Endothelial cell of hepatic sinusoid (primary cell): ENCODE measurements around the gene CEP131.
"Not testable (repeated sequence)": the region's sequence is repeated elsewhere in the genome, so short reads cannot be mapped to it uniquely, and the experiment has no call there.

Experiments used
- in situ Hi-C: cut with HindIII; loops from 2 replicates; pipeline ENCODE4 v1.10.0; 2017; ENCODE audit warnings: low sequenced_read_pairs

CEP131 gene

GRCh38 chr17:81228834-81229665, 6.3 kb upstream of the CEP131 start:
- in situ Hi-C loops: no loop called here

DNA sequence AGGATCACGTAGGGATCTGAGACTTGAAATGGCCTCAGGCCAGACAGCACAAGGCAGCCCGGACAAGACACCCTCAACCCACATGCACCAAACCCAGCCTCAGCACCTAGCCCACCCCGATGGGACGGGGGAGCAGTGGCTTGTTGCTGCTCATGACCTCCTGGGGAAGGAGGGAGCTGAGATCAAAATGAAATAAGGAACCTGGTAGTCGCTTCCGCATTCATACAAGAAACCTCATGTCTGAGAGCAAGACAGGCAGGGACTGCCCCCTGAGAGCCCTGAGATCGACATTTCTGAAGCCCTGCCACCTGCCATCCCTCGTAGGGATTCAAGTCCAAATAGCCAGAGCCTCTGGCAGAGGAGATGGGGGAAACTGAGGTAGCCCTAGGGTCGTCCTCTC, 5.7 kb upstream of the CEP131 start:
- in situ Hi-C loops: no loop called here

GRCh38 chr17:81227630-81228029, 4.9 kb upstream of the CEP131 start:
- in situ Hi-C loops: not testable (repeated sequence)

- in situ Hi-C loops: no loop called here
Measured at GRCh38 chr17:81223762-81224130, 981 bp upstream of the CEP131 start.

DNA sequence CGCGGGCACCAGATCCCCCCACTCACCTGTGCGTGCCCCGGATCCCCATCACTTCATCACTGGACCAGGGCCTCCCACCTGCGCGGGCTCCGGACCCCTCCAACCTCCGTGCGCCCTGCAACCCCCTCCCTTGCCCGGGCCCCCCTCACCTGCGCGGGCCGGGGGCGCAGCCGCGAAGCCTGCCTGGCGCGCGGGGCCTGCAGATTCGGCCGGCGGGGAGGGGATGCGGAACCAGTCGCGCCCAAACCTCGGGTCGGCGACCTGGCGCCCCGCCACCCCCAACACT, 202 bp downstream of the CEP131 start:
- in situ Hi-C loops: no loop called here

DNA sequence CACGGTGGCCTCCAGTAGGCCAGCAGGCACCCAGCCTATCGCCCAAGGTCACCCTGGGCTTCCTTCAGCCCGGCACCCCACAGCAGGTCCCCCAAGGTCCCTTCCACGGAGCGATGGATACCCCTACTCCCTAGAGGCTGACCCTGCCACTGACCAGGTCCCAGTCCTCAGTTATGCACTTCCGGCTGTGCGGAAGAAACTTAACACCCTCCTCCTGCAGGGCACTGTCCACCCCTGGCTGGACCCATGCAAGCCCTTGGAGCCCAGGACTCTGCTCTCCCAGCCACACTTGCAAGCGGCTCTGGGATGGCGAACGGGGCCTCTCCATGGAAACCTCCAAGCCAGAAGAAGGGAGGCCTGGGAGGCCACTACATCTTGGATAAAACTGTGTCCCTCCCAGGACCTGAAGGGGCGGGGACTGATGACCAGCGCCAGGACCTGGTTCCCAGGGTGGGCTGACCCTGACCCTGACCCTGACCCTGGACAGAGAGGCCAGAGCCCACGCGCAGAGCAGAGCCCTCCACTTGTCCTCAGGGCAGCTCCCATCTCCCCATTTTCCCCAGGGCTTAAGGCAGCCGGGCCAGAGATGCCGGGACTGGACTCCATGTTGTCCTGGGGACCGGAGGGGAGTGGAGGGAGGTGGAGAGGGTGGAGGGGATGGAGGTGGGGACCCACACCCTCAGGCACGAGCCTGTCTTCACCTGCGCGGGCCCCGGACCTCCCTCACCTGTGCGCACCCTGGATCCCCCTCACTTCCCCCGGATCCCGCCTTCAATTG, 734 bp downstream of the CEP131 start:
- in situ Hi-C loops: no loop called here

- in situ Hi-C loops: no loop called here
Measured at GRCh38 chr17:81221371-81221841, 1.4 kb downstream of the CEP131 start.

DNA sequence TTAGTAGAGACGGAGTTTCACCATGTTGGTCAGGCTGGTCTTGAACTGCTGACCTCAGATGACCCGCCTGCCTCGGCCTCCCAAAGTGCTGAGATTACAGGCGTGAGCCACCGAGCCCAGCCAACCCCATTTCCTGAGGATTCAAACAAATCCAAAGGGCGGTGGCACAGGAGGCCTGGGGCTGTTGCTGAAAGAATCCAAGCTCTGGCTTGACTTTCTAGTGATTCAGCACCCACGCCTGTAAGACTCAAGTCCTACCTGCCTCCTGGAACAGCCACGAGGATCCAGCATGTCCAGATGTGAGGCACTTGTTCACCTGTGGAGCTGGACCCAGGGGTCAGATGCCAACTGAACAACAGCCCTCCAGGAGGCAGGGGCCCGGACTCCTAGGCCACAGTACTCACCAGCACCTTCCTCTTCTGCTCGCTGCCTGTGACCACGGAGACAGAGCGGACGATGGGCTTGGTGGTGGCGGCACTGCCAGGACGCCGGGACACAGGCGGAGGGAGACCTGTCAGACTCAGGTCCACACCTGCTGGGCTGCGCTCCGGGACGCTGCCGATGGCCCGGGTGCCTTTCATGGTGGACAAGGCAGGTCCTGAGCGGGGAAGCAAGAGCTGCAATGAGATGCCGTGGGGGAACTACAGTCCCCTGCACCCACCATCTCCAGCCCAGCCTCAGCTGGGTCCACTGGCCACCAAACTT, 3.1 kb downstream of the CEP131 start:
- in situ Hi-C loops: no loop called here

DNA sequence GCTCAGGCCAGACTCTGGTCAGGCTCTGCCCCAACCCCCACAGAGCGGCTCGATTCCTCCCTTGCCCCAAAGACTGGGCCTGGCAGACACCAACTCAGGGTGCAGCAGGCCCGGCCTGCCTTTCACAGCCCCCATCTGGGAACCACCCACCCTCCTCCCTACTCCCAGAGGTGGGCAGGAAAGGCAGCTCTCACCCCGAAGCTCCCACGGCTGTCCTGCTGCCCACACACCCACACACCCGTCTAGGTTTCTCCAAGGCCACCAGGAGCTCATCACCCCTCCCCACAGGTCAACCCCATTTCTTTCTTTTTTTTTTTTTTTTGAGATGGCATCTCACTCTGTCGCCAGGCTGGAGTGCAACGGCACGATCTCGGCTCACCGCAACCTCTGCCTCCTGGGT, 3.8 kb downstream of the CEP131 start:
- in situ Hi-C loops: no loop called here

GRCh38 chr17:81218459-81218858, 4.3 kb downstream of the CEP131 start:
- in situ Hi-C loops: no loop called here

GRCh38 chr17:81217491-81217890, 5.3 kb downstream of the CEP131 start:
- in situ Hi-C loops: no loop called here

DNA sequence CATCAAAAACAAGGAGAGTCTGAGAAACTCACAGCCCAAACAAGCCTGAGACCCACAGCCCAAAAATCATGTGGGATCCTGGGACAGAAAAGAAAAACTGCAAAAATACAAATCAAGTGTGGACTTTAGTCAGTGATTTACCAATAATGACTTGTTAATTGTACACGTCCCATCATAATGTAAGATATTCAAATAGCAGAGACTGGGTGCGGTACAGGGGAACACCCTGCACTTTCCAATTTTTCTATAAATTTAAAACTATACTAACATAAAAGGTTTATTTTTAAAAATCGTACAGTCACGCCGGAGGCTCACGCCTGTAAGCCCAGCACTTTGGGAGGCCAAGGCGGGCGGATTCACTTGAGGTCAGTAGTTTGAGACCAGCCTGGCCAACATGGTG, 8.8 kb downstream of the CEP131 start:
- in situ Hi-C loops: no loop called here

GRCh38 chr17:81212365-81212764, 10.4 kb downstream of the CEP131 start:
- in situ Hi-C loops: no loop called here

DNA sequence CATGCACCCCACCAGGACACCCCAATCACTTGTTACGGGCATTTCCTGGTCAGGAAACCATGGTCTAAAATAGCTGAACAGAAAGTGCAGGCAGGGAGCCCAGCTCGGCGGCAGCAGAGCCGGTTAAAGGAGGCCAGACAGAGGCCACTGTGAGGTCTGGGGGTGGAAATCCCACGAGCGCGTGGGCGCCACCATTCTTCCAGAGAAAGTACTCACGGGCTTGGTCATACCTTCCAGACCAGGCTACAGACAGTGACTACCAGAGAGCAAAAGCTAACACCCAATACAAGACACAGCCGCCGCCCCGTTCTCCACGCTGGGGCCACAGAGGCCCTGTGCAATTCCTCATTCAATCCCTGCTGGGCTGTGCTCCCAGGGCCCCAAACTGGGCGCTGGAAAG, 11.9 kb downstream of the CEP131 start:
- in situ Hi-C loops: no loop called here

DNA sequence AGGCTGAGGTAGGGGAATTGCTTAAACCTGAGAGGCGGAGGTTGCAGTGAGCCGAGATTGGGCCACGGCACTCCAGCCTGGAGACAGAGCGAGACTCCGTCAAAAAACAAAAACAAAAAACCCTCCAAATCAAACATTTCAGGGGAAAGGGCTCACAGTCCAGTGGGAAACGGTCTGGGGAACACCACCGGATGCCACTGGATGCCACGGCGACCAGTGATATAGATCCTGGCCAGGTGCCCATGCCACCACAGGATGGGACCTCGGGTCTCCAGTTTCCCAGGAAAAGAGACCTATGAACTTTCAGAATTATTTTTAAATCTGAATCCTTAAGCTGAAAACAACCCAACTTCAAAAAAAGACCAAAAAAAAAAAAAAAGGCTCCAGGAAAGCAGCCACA, 12.3 kb downstream of the CEP131 start:
- in situ Hi-C loops: no loop called here

DNA sequence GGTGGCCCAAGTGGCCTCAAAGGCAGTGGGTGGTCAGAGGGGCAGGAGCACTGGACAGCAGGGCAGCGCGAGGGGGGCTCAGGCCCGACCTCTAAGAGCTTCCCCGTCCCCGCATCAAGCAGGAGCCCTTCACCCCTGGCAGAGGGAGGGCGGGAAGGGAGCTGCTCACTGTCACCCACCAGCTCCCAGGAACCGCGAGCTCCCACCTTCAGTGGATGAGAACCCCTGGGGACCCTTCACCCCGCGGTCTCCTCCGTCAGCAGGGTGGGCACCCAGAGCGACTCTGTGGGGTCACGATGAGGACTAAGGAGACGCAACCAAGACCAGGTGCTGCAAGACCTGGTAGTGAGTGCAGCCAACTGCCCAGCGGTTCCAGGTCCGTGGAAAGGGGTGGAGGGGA, 13.6 kb downstream of the CEP131 start:
- in situ Hi-C loops: loop anchor here (5.0 kb wide), 1 partner anchor 77 kb away; no protein-coding TSS in a partner anchor

DNA sequence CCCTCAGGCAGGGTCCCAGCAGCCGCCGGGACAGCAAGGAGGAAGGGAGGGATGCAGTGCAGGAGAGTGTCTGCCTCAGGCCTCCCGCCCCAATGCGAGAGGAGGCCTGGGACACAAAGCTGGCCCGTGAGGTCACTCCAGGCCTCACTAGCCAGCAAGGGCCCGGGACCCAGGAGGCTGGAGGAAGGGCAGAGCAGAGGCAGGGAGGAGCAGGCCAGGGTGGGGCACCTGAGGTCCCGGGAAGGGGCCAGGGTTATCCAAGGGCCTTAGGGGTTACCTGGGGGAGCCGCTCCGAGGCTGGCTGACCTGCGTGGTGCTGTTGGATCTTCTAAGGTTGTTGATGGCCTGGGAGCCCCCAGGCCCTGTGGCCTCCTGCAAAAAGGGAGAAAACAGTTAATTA, 14.1 kb downstream of the CEP131 start:
- in situ Hi-C loops: loop anchor here (5.0 kb wide), 1 partner anchor 76 kb away; no protein-coding TSS in a partner anchor

DNA sequence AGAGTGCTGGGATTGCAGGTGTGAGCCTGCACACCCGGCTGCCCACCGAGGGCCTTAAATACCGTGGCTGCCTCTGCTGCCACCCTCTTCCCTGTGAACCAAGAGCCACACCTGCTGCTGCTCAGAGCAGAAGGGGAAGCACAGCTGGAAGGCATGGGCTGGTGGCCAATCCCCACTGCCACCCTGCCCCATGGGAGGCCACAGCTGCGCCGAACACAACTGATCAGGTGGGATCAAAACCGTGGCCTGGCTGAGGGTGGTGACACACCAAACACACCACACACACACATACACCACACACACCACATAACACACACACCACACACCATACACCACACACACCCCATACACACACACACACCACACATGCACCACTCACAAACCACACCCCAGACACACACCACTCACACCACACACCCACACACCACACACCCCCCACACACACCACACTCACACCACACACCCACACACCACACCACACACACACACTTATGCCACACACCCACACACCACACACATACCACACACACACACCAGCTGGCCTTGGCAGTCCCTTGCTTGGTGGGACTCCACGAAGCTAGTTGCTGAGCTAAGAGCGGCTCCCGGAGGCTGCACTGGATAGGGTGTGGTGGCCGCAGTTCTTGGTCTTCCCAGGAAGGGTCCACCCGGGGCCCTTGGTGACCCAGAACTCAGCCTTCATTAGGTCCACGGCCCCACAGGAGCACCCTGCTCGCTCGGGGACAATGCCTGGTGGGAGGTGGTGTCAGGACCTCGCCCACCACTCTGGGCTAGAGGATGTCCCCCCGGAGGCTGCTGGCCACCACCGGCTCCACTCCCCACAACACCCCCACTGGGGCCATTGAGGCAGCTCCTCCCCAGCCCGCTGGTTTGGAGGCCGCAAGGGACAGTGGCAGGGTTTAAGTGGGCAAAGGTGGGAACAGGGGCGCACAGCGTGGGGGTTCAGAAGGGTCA, 14.9 kb downstream of the CEP131 start:
- in situ Hi-C loops: loop anchor here (5.0 kb wide), 1 partner anchor 76 kb away; no protein-coding TSS in a partner anchor

- in situ Hi-C loops: loop anchor here (5.0 kb wide), 1 partner anchor 74 kb away; no protein-coding TSS in a partner anchor
Measured at GRCh38 chr17:81206657-81207056, 16.1 kb downstream of the CEP131 start.

DNA sequence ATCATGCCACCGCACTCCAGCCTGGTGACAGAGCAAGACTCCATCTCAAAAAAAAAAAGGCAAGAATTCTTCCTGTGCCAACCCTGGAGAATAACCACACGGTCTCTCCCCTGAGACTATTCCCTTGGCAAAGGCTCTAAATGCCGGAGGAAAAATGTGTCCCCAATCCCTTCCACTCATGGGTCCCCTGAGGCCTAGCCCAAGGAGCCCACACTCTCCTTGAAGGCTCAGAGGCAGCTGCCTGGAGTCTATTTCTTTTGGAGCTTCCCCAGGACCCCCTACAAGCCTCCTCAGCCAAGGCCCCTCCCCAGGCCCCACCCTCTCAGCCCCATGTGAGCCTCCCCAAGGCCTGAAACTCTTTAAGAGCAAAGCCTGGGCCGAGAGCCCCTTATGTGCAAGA, 16.6 kb downstream of the CEP131 start:
- in situ Hi-C loops: loop anchor here (5.0 kb wide), 1 partner anchor 74 kb away; no protein-coding TSS in a partner anchor
